Stimulated activated CD4-positive, alpha-beta T cell treated with anti-CD3 and anti-CD28 coated beads, Interleukin-1b, Interleukin-23, amount 100 ng/mL, for 1 hour (primary cell): ENCODE measurements around the gene HMGCS1.
"Not testable (repeated sequence)": the region's sequence is repeated elsewhere in the genome, so short reads cannot be mapped to it uniquely, and the experiment has no call there.

ENCODE experiments used
- DNase-seq, 2 donors: peaks; one replicate each; pipeline ENCODE4 v3.0.0-alpha.2; 2020; ENCODE audit warnings: low read depth in 2 of 2

Gene HMGCS1

DNA sequence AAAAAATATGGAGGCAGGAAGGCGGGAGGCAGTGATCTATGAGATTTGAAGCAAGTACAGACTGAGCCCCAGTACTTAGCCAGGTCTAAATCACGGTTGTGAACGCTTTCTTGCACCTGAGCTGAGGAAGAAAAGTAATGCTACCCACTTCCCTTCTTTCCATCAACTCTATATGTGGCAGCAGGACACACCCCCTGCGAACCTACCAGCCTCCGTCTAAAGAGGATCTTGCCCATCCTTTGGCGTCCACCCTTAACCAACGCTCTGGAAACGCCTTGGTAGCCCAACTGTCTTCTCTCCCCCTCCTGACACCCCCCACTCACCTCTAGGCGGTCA is 545 bp downstream of the HMGCS1 start:
- no peak for DNase-seq

GRCh38 chr5:43312076-43312661 is 1.0 kb downstream of the HMGCS1 start:
- DNase-seq, result no peak

GRCh38 chr5:43309637-43310036 is 3.6 kb downstream of the HMGCS1 start:
- no peak for DNase-seq

DNA sequence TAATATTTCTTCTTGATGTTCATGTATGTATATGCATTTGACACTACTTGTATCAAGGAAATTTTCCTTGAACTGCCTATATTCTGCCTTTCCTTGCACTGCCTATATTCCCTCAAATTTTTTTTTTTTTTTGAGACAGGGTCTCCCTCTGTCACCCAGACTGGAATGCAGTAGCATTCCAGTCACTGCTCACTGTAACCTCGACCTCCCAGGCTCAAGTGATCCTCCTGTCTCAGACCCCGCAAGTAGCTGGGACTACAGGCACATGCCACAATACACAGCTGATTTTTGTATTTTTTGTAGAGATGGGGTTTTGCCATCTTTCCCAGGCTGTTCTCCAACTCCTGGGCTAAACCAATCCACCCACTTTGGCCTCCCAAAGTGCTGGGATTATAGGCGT is 4.1 kb downstream of the HMGCS1 start:
- DNase-seq, result no peak

DNA sequence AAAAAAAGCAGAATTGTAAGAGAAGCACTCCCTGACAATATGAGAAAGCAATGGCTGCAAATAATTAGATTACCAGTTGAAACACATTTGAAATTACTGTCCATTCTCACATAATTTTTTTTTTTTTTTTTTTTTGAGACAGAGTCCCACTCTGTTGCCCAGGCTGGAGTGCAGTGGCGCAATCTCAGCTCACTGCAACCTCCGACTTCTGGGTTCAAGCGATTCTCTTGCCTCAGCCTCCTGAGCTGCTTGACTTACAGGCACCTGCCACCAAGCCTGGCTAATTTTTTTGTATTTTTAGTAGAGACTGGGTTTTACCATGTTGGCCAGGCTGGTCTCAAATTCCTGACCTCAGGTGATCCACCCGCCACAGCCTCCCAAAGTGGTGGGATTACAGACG is 6.3 kb downstream of the HMGCS1 start:
- DNase-seq, result not testable (repeated sequence)

- no peak for DNase-seq
Observed at GRCh38 chr5:43305948-43306565, 7.2 kb downstream of the HMGCS1 start.

DNA sequence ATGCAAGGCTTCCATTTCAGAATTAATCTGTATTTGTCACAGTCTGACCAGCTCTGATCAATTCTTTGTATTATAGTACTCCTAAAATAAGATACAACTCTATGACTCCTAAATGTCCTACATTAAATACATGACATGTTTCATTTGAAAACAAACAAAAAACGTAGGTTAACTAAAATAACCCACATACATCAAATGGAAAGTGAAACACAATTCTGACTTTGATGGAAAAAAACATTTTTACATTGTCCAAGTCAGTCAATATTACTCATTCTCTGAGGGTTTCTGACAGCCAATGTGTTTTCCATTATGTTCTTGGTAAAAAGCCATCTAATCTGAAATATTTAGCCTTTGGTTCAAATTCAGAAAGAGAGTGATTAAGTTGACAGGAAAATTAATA is 8.7 kb downstream of the HMGCS1 start:
- no peak for DNase-seq

GRCh38 chr5:43303242-43303641 is 10.0 kb downstream of the HMGCS1 start:
- DNase-seq, result no peak

GRCh38 chr5:43302481-43302880 is 10.7 kb downstream of the HMGCS1 start:
- no peak for DNase-seq

DNA sequence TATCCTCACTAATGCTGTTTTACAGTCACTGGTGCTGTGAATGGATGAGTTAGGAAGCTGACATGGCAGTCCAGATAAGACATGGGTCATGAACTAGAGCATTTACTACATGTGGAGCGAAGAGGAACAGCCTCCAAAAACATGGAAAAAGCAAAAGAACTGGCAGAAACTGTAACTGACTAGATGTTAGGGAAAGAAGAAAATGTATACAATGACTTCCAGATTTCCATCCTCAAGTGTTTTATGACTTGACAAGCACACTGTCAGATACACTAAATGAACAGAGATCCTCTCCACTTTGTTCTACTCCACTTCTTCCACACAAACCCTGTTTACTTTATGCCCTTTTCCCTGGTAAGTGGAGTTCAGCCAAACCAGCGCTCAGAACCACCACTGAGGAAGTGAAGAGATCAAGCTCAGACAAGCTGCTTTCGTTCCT is 11.5 kb downstream of the HMGCS1 start:
- DNase-seq, result no peak

DNA sequence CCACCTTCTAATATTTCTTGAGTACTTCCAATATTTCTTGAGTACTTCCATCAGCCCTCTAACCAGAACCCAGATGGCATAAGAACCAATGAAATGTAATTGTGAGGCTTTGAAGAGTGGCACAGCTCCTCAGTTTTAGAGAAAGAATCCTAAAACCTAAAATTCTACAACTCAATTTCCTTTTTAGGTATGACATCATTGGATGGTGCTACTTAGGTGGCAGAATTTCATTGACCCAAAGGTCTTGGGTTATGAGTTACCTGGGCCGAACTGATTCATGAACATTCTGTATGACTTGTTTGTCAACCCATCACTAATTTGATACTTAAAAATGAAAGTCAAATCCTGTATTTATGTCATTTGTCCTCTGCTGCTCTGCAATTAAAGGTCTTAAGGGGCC is 13.1 kb downstream of the HMGCS1 start:
- no peak for DNase-seq

GRCh38 chr5:43298443-43298842 is 14.8 kb downstream of the HMGCS1 start:
- DNase-seq, result no peak

- no peak for DNase-seq
Observed at GRCh38 chr5:43296835-43297234, 16.4 kb downstream of the HMGCS1 start.

DNA sequence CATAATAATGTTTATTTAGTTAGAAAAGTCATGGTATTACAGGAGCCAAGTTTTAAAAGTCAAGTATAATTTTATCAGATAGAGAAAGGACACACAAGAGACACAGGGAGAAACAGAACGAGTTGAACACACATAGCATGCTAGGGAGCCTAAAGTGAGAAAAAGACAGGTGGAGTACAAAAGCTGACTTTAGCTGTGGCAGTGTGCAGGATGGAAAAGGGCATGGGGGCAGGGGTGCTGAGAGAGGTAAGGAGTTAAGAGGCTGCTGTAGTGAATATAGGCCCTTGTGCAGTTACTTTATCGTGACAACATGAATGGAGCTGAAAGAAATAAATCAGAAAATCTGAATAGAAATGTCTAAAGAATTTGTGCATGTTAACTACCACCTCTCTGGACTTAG is 18.0 kb downstream of the HMGCS1 start:
- DNase-seq, result no peak

- DNase-seq, result no peak
Observed at GRCh38 chr5:43294226-43294625, 19.0 kb downstream of the HMGCS1 start.

- DNase-seq, result no peak
Observed at GRCh38 chr5:43290726-43291125, 22.5 kb downstream of the HMGCS1 start.

GRCh38 chr5:43288269-43288831 is 24.9 kb downstream of the HMGCS1 start:
- no peak for DNase-seq

- no peak for DNase-seq
Observed at GRCh38 chr5:43287493-43287892, 25.7 kb downstream of the HMGCS1 start.

DNA sequence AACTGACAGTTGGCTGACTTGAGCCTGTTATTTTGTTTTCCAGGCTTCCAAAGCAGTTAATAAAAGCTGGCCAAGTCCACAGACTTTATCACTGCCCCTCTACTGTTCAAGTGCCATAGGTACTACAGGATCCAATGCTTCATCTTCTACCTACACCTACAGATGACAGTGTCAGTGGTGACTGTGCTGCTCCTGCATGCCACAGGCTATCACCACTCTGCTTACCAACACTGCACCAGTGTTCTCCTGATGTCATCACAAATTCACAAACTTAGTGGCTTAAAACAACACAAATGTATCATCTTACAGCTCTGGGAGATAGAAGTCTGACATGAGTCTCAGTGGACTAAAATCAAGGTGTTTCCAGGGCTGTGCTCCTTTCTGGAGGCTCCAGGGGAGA is 26.6 kb downstream of the HMGCS1 start:
- no peak for DNase-seq

DNA sequence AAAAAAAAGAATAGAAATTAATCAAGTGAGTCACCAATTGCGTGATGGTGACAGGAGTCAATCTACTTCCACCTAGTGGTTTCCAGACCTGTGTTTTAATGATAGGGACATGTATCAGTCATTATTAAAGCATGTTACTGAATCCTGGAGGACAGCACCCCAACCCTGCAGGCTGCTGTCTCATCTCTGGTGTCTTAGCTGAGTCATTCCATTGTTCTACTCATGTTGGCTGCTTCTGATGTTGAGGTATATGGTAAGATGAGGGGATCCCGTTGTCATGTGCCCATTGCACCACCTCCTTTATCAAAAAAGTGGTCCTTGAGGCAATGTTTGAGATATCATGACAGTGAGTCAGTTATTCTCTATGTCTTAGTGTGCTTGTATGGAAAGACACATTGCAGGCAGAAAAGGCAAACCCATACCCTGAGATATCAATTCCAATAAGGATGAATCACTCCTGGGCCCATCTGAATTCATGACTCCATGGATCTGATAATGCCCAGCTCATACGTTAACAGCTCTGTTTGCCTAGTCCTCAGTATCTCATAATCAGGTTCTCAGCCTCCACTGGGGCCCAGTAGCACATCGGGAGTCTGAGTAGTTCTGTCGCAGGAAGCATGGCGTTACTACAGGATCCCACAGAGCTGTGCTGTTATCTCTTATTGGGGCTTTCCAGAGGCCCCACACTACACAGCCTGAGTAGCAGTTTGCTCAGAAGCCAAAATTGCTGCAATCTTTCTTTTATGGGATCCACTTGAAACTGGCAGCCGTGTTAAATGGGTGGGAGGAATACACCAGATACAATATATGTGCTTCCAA is 31.2 kb downstream of the HMGCS1 start:
- no peak for DNase-seq

GRCh38 chr5:43279548-43280274 is 33.5 kb downstream of the HMGCS1 start:
- no peak for DNase-seq

- DNase-seq, result no peak
Observed at GRCh38 chr5:43275391-43275790, 37.8 kb downstream of the HMGCS1 start.
